K562 (cell line): ENCODE results near the gene JADE2. TPM values are rescaled to one million over a fixed set of nuclear protein-coding genes. Genes with fewer than 3 reads are reported as not detected.

ENCODE experiments used
- BRD4 ChIP-seq: fragments of 200-600 bp; sonication (generic); IDR thresholded peaks from 2 replicates; pipeline ENCODE4 v1.6.1; 2017; ENCODE audit warnings: inconsistent platforms
- CHAMP1 ChIP-seq: fragments of 450-650 bp; IDR thresholded peaks from 2 replicates; pipeline ENCODE4 v1.6.1; 2016; ENCODE audit warnings: mild to moderate bottlenecking
- COPS2 ChIP-seq: fragments of 450-650 bp; conservative IDR thresholded peaks from 2 replicates; pipeline ENCODE4 v1.6.1; 2016; ENCODE audit warnings: mild to moderate bottlenecking, moderate library complexity
- DPF2 ChIP-seq: fragments of 450-650 bp; IDR thresholded peaks from 2 replicates; pipeline ENCODE4 v1.6.1; 2016
- ELF4 ChIP-seq: fragments of 450-650 bp; formaldehyde crosslinking; IDR thresholded peaks from 2 replicates; pipeline ENCODE4 v1.4.0; 2022; ENCODE audit warnings: missing genetic modification characterization
- HNRNPH1 ChIP-seq: fragments of 200-400 bp; formaldehyde crosslinking; optimal IDR thresholded peaks from 2 replicates; pipeline ENCODE3; 2017; ENCODE audit warnings: low read depth, mild to moderate bottlenecking, low read length, moderate library complexity
- MBD2 ChIP-seq: sonication (generic); IDR thresholded peaks from 2 replicates; pipeline ENCODE4 v1.6.1; 2016; ENCODE audit warnings: low read depth, borderline replicate concordance
- MCM7 ChIP-seq, 2 experiments: fragments of 450-650 bp; IDR thresholded peaks; 2 replicates each; pipeline ENCODE4 v1.6.1; 2016 to 2018
- PML ChIP-seq: IDR thresholded peaks from 2 replicates; pipeline ENCODE4 v1.6.1; 2012; ENCODE audit warnings: low read length, inconsistent platforms
- POLR2AphosphoS5 ChIP-seq: IDR thresholded peaks from 2 replicates; pipeline ENCODE4 v1.6.1; 2011; ENCODE audit warnings: mild to moderate bottlenecking, low read depth, low read length, moderate library complexity; ENCODE audit not compliant: control insufficient read depth, insufficient read depth
- RHOXF2B ChIP-seq: fragments of 250-450 bp; sonication (Bioruptor Pico); conservative IDR thresholded peaks from 2 replicates; pipeline ENCODE4 v1.5.1; 2021
- TBL1XR1 ChIP-seq, 2 experiments: IDR thresholded peaks; 2 replicates each; pipeline ENCODE4 v1.6.1; 2012; ENCODE audit warnings: improper control_type of control experiment in 2 of 2, low read length in 2 of 2, mild to moderate bottlenecking in 1 of 2
- TSHZ1 ChIP-seq: fragments of 250-450 bp; sonication (Bioruptor Pico); IDR thresholded peaks from 2 replicates; pipeline ENCODE4 v1.4.0; 2020; ENCODE audit warnings: mild to moderate bottlenecking, moderate library complexity
- ZBTB2 ChIP-seq: fragments of 450-650 bp; IDR thresholded peaks from 2 replicates; pipeline ENCODE4 v1.6.1; 2016; ENCODE audit warnings: antibody characterized with exemption
- ZNF551 ChIP-seq: fragments of 250-450 bp; sonication (Bioruptor Pico); IDR thresholded peaks from 2 replicates; pipeline ENCODE4 v1.5.0; 2021; ENCODE audit warnings: mild to moderate bottlenecking, moderate library complexity
- ZNF583 ChIP-seq: fragments of 250-450 bp; sonication (Bioruptor Pico); IDR thresholded peaks from 2 replicates; pipeline ENCODE4 v1.4.0; 2020
- ZNF609 ChIP-seq: sonication (generic); formaldehyde crosslinking; IDR thresholded peaks from 2 replicates; pipeline ENCODE4 v1.8.1; 2023; ENCODE audit warnings: missing genetic modification reagents, mild to moderate bottlenecking, borderline replicate concordance
- ZZZ3 ChIP-seq: fragments of 450-650 bp; IDR thresholded peaks from 2 replicates; pipeline ENCODE4 v1.6.1; 2016; ENCODE audit warnings: antibody characterized with exemption, mild to moderate bottlenecking, moderate library complexity
- polyA plus RNA-seq, 8 experiments: library from polyadenylated mRNA; depleted of rRNA in 4 of 8; stranded (reverse) in 5 of 8; unstranded in 3 of 8; fragments of >200 nt; fragmentation: Nextera tagmentation in 2 of 8; fragmentation: Illumina TruSeq in 1 of 8; extraction: Ambion mirVana in 2 of 8; extraction: Trizol in 1 of 8; gene quantifications; 2 replicates each; pipeline versions ENCODE4 v1.2.1 to v1.2.3, GENCODE V29; 2011 to 2014; ENCODE audit warnings: inconsistent platforms in 1 of 8, missing spikeins in 1 of 8
- total RNA-seq, 7 experiments: library from RNA; depleted of rRNA in 6 of 7; stranded (reverse); fragments of >200 nt in 6 of 7; fragmentation: Illumina TruSeq in 2 of 7; extraction: Trizol in 2 of 7; gene quantifications; 2 replicates each; pipeline versions ENCODE4 v1.2.1 to v1.2.3, GENCODE V29; 2011 to 2021; ENCODE audit warnings: low replicate concordance in 1 of 7

The JADE2 gene
- total and polyA plus RNA-seq, 9 of the 15 experiments (the other 6 are each of a cell fraction or from before 2014, with no cell fraction given) = 0.50 to 23.3 (median 9.1) TPM

GRCh38 chr5:134524272-134524825, 1.1 kb upstream of the JADE2 start (continued):
- TF ChIP-seq ZNF609 (CRISPR knock-in tag) (no peak), MCM7 (IDR thresholded peaks at IDR 0.05) (no peak), ZNF551 (CRISPR knock-in tag) (no peak), MBD2 (no peak; the same call in 1 of the 2 replicates), PML (no peak; the same call in 1 of the 2 replicates), ELF4 (CRISPR knock-in tag) (no peak), TSHZ1 (no peak), HNRNPH1 (no peak), RHOXF2B (CRISPR knock-in tag) (no peak), ZBTB2 (0 out of 2 replicates have a peak, but pooled peaks have one; percentile 34), CHAMP1 (no peak), TBL1XR1 (IDR thresholded peaks at IDR 0.05; ENCODE audit: low read length in 2 of 2) (no peak), ZNF583 (CRISPR knock-in tag) (no peak), DPF2 (no peak), POLR2AphosphoS5 (peak; percentile 46; the same call in 1 of the 2 replicates), ZZZ3 (no peak), COPS2 (no peak), BRD4 (no peak)
